Tibial nerve (tissue), 3 donors: ENCODE results near the gene PHACTR1.

Source experiments
- CTCF ChIP-seq, 5 experiments: fragments of 200-600 bp in 3 of 5; fragments of 450-650 bp in 2 of 5; sonication (generic) in 3 of 5; IDR thresholded peaks; one replicate each; pipeline ENCODE4 v1.5.1; 2016 to 2019; ENCODE audit warnings: antibody characterized with exemption in 5 of 5, mild to moderate bottlenecking in 3 of 5, moderate library complexity in 2 of 5
- POLR2A ChIP-seq, 2 donors: fragments of 450-650 bp; IDR thresholded peaks; one replicate each; pipeline ENCODE4 v1.6.1; 2017; ENCODE audit warnings: antibody characterized with exemption in 2 of 2, mild to moderate bottlenecking in 2 of 2, moderate library complexity in 2 of 2

DNA sequence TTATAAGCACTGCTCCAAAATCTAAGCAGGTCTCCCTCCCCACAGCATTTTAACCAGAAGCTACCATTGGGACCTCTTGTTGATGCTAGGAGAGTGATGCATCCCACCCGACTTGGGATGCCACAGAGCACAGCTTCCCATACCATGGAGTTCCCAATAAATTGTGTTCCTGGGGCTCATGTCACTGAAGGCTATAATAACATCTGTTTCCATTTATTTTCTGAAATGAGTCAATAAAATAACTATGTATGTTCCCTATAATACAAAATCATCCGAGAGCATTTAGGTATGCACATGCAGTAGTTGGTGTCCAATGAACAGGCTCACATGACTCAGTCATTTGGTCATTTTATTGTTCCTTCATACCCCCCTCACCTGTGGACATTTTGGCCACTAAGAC, 407.6 kb downstream of the PHACTR1 start:
- TF ChIP-seq CTCF (IDR thresholded peaks at IDR 0.05): no peak
- TF ChIP-seq POLR2A (IDR thresholded peaks at IDR 0.05): no peak
